Subcutaneous abdominal adipose tissue (tissue), 5 donors: Measurements from ENCODE around the gene KRTAP4-11.
"Not testable (repeated sequence)": the region's sequence is repeated elsewhere in the genome, so short reads cannot be mapped to it uniquely, and the experiment has no call there.

Experiments used
- H3K27ac ChIP-seq: one replicate; pipeline ENCODE4 v1.7.0; 2013; ENCODE audit warnings: low read depth, mild to moderate bottlenecking, inconsistent platforms, low read length, moderate library complexity
- H3K27me3 ChIP-seq, 5 donors: one replicate each; pipeline ENCODE4 v1.7.0; 2013; ENCODE audit warnings: low read length in 5 of 5, inconsistent platforms in 1 of 5; ENCODE audit not compliant: control insufficient read depth in 5 of 5, insufficient read depth in 4 of 5
- H3K36me3 ChIP-seq, 5 donors: one replicate each; pipeline ENCODE4 v1.7.0; 2013; ENCODE audit warnings: low read length in 5 of 5; ENCODE audit not compliant: control insufficient read depth in 5 of 5, insufficient read depth in 5 of 5
- H3K4me1 ChIP-seq, 5 donors: one replicate each; pipeline ENCODE4 v1.7.0; 2013; ENCODE audit warnings: low read length in 5 of 5, mild to moderate bottlenecking in 3 of 5, moderate library complexity in 1 of 5; ENCODE audit not compliant: control insufficient read depth in 5 of 5, insufficient read depth in 5 of 5
- H3K4me3 ChIP-seq, 5 donors: one replicate each; pipeline ENCODE4 v1.7.0; 2013; ENCODE audit warnings: low read length in 5 of 5, low read depth in 1 of 5
- H3K9ac ChIP-seq, 5 donors: one replicate each; pipeline ENCODE4 v1.7.0; 2013; ENCODE audit warnings: low read length in 5 of 5, mild to moderate bottlenecking in 4 of 5, moderate library complexity in 3 of 5
- H3K9me3 ChIP-seq, 5 donors: one replicate each; pipeline ENCODE4 v1.7.0; 2013; ENCODE audit warnings: low read length in 5 of 5; ENCODE audit not compliant: control insufficient read depth in 5 of 5
- donor health status: healthy.
- donor health status: healthy.
- donor health status: healthy.
- donor health status: healthy.
- donor health status: healthy.

KRTAP4-11 gene

DNA sequence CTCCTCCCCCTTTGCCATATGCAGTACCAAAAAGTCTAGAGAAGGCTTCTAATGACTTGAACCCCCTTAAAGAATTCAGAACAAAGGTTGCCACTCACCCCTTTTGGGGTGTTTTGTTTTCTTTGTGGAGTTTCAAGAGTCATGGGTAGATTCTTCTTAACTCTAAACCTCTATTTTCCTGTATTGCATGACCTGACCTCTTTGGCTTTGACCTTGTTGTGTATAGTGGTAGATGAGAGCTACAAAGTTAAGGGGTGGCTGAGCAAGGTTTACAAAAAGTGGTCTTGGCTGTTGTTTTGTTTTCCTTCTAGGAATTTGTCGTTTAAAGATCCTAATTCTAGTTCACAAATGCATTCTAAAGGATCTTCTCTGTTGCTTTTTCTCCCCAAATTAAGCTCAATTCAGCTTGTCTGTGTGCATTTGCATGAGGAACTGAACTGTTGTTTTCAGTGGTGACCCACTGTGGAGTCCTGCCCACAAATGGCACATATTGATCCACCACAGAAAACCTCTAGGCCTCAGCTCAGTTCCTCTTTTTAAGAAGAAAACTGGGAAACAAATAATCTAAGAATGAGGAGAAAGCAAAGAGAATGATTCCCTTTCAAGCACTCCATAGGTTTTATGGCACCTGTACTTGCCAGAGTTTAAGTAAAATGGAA is 9.3 kb downstream of the KRTAP4-11 start:
- H3K27me3 ChIP-seq, H3K36me3 ChIP-seq, H3K9me3 ChIP-seq, H3K27ac ChIP-seq, H3K4me1 ChIP-seq, H3K4me3 ChIP-seq, H3K9ac ChIP-seq: not testable (repeated sequence)

DNA sequence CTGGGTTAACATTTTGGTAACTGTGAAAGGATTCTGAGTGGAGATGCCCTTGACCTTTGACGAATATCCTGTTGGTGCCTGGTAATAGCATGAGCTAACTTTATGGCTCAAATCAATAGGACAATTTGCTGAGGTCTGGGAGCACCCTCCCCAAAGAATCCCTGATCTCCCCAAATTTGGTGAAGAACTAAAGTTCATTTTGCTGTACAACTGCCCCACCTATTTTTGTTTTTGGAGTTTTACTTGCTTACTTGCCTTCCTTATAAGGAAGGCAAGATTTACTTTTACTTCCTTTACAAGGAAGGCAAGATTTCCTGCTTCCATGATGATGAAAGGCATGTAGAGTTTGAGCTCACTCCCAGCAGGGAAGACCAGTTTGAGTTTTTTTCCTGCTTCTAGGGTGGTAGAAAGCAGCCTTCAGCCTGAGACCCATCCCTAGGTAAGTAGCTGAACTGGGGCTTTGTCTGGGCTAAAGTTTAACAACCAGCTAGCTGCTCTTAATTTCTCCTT is 10.2 kb downstream of the KRTAP4-11 start:
- Histone ChIP-seq H3K36me3 (no peaks in the 10 kb centered on the region), H3K9me3 (peaks cover 0 to 2% (median 0%) of the 10 kb centered on the region in 5 donors), H3K27ac (no peak overlapping the region), H3K4me3 (no peak overlapping the region), H3K27me3 (peaks cover 0 to 2% (median 0%) of the 10 kb centered on the region in 5 donors), H3K4me1 (no peaks in the 10 kb centered on the region), H3K9ac (no peak overlapping the region)

- H3K27me3 ChIP-seq, H3K4me1 ChIP-seq, H3K9ac ChIP-seq, H3K27ac ChIP-seq, H3K9me3 ChIP-seq, H3K36me3 ChIP-seq, H3K4me3 ChIP-seq: not testable (repeated sequence)
Measured at GRCh38 chr17:41105347-41105746, 12.8 kb downstream of the KRTAP4-11 start, which contains the start of gene KRTAP4-9. TSS of gene KRTAP4-9 (plus strand) at chr17:41105389. CDS start at chr17:41105389, 0 bp downstream.

DNA sequence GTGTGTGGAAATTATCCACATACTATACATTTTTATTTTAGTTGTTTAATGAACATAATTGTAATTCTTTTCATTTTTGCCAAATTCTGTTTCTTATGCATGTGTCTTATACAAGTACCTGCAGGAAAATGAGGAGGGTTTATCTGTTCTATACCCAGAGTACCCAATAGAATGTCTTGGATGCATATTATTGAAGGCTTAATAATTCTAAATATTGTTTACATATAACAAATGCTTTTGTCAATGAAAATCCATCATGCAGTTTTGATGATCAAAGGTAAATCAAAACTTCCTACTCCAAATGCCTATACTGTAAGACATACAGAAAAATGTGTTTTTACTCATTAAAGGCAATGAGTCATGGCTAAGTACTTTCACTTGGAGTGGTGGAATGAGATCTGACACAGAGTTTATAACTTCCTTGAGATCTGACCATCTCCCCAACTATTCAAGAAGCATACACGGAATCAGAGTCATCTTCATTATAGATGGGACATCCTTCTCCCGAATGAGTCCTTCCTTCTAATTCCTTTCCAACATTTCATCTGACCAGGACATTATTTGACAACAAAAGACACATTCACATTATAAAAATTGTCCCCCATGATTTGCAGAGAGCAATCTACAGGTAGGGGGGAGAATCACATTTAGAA is 13.7 kb downstream of the KRTAP4-11 start:
- H3K4me1 ChIP-seq, H3K36me3 ChIP-seq, H3K27ac ChIP-seq, H3K9ac ChIP-seq, H3K9me3 ChIP-seq, H3K27me3 ChIP-seq, H3K4me3 ChIP-seq: not testable (repeated sequence)

GRCh38 chr17:41103896-41104295 is 14.3 kb downstream of the KRTAP4-11 start:
- H3K27me3 ChIP-seq: peaks cover 0 to 5% (median 0%) of the 10 kb centered on the region in 5 donors
- H3K4me3 ChIP-seq: no peak overlapping the region
- H3K36me3 ChIP-seq: no peaks in the 10 kb centered on the region
- no peaks in the 10 kb centered on the region for H3K4me1 ChIP-seq
- no peak overlapping the region for H3K27ac ChIP-seq
- no peaks in the 10 kb centered on the region for H3K9me3 ChIP-seq
- H3K9ac ChIP-seq: no peak overlapping the region

- Histone ChIP-seq H3K27me3 (peaks cover 0 to 2% (median 0%) of the 10 kb centered on the region in 5 donors), H3K36me3 (no peaks in the 10 kb centered on the region), H3K27ac (no peak within 1 kb of the TSS), H3K9ac (no peak within 1 kb of the TSS), H3K4me3 (no peak within 1 kb of the TSS), H3K9me3 (no peaks in the 10 kb centered on the region), H3K4me1 (no peaks in the 10 kb centered on the region)
Measured at GRCh38 chr17:41101586-41102259, 16.4 kb downstream of the KRTAP4-11 start, which contains the start of gene KRTAP4-16. TSS of gene KRTAP4-16 (minus strand) at chr17:41102209. CDS start at chr17:41102209, 0 bp downstream.

- not testable (repeated sequence) for H3K4me3 ChIP-seq, H3K27me3 ChIP-seq, H3K4me1 ChIP-seq, H3K9ac ChIP-seq, H3K9me3 ChIP-seq, H3K27ac ChIP-seq, H3K36me3 ChIP-seq
Measured at GRCh38 chr17:41099682-41100480, 18.3 kb downstream of the KRTAP4-11 start.

DNA sequence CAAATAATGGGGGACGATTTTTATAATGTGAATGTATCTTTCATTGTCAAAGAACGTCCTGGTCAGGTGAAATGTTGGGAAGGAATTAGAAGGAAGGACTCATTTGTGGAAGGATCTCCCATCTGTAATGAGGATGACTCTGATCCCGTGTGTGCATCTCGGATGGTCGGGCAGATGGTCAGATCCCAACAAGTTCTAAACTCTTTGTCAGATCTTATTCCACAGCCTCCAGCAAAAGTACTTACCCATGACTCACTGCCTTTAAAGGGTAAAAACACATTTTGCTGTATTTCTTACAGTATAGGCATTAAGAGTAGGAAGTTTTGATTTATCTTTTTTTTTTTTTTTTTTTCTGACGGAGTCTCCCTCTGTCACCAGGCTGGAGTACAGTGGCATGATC is 19.7 kb downstream of the KRTAP4-11 start:
- no peaks in the 10 kb centered on the region for H3K9me3 ChIP-seq
- no peak overlapping the region for H3K9ac ChIP-seq
- peaks cover 0 to 2% (median 0%) of the 10 kb centered on the region in 5 donors for H3K27me3 ChIP-seq
- H3K36me3 ChIP-seq: no peaks in the 10 kb centered on the region
- H3K27ac ChIP-seq: no peak overlapping the region
- H3K4me1 ChIP-seq: no peaks in the 10 kb centered on the region
- H3K4me3 ChIP-seq: no peak overlapping the region

DNA sequence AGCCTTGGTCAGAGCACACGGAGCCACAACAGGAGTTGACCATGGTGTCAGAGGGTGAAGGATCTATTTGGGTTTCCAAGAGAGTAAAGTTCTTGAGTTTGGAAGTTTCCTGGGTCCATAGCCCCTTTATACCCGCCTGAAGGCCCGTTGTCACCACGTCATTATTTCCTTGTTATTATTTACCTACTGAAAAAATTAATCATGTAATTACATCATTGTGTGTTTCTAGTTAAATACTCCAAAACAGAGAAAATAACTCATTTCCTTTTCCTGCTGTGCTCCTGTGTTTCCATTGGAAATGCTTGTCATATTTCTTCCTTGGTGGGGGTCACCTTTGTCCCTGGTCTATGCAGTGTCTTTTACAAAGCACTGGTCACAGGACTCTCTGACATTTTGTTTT is 20.1 kb downstream of the KRTAP4-11 start, which contains the start of gene KRTAP4-8:
KRTAP4-8 (minus strand) TSS at position 101 of the 400 bp plus-strand sequence; CDS start at position 43, 58 bp downstream.
- H3K9me3 ChIP-seq: no peaks in the 10 kb centered on the region
- no peaks in the 10 kb centered on the region for H3K4me1 ChIP-seq
- H3K9ac ChIP-seq: no peak within 1 kb of the TSS
- H3K27ac ChIP-seq: no peak within 1 kb of the TSS
- peaks cover 0 to 2% (median 0%) of the 10 kb centered on the region in 5 donors for H3K27me3 ChIP-seq
- H3K36me3 ChIP-seq: no peaks in the 10 kb centered on the region
- H3K4me3 ChIP-seq: no peak within 1 kb of the TSS
